Panc1 (cell line): ENCODE measurements around the gene ZMYND12.

Source experiments
- CTCF ChIP-seq: fragments of 450-650 bp; IDR thresholded peaks from 2 replicates; pipeline ENCODE4 v1.5.1; 2017; ENCODE audit warnings: mild to moderate bottlenecking
- POLR2AphosphoS5 ChIP-seq: IDR thresholded peaks from 2 replicates; pipeline ENCODE4 v1.6.1; 2012; ENCODE audit warnings: mild to moderate bottlenecking, low read depth, low read length, moderate library complexity
- REST ChIP-seq, 2 experiments: IDR thresholded peaks; 2 replicates each; pipeline ENCODE4 v1.6.1; 2011 to 2012; ENCODE audit warnings: low read depth in 2 of 2, control low read depth in 1 of 2, low read length in 1 of 2, mild to moderate bottlenecking in 1 of 2, moderate library complexity in 1 of 2; ENCODE audit not compliant: insufficient read depth in 1 of 2
- TCF7L2 ChIP-seq: IDR thresholded peaks from 2 replicates; pipeline ENCODE4 v1.6.1; 2011; ENCODE audit warnings: mild to moderate bottlenecking, low read depth, low read length, inconsistent platforms

GRCh38 chr1:42422737-42423136 lies 33.1 kb downstream of the ZMYND12 start:
- no peak for TF ChIP-seq REST (IDR thresholded peaks at IDR 0.05; ENCODE audit: insufficient read depth in 1 of 2, low read depth in 2 of 2, low read length in 1 of 2)
- no peak for TF ChIP-seq POLR2AphosphoS5
- no peak for TF ChIP-seq CTCF
- TF ChIP-seq TCF7L2 = no peak
